WI38 (cell line): ENCODE results near the gene OOSP1.

Experiments
- H3K4me3 ChIP-seq: 2 replicates; pipeline ENCODE4 v1.5.1; 2011; ENCODE audit warnings: low read depth, mild to moderate bottlenecking, control low read depth, low read length
- CTCF ChIP-seq: IDR thresholded peaks from 2 replicates; pipeline ENCODE4 v1.5.1; 2012; ENCODE audit warnings: low read depth, mild to moderate bottlenecking, control low read depth, low read length

OOSP1 gene

GRCh38 chr11:59997800-59998199 is 59.6 kb downstream of the OOSP1 start:
- no peak for TF ChIP-seq CTCF
- no peak overlapping the region for H3K4me3 ChIP-seq

- TF ChIP-seq CTCF: no peak
- H3K4me3 ChIP-seq: no peak overlapping the region
These were observed 61.5 kb downstream of the OOSP1 start for GRCh38 chr11:59999691-60000090.

GRCh38 chr11:60003729-60004128 is 65.5 kb downstream of the OOSP1 start:
- TF ChIP-seq CTCF: no peak
- H3K4me3 ChIP-seq: no peak overlapping the region

GRCh38 chr11:60005360-60005759 is 67.1 kb downstream of the OOSP1 start:
- H3K4me3 ChIP-seq: no peak overlapping the region
- no peak for TF ChIP-seq CTCF
